B cell (primary cell): Measurements from ENCODE around the gene CHN1. TPM values are rescaled to one million over a fixed set of nuclear protein-coding genes. Genes with fewer than 3 reads are reported as not detected.

Experiments used
- ATAC-seq: fragments of 200-7000 bp; cut with Tn5 transposase; one replicate; pipeline ENCODE4 v1.10.0; 2021; ENCODE audit warnings: low read depth, mild to moderate bottlenecking, moderate number of reproducible peaks, moderate library complexity
- CTCF ChIA-PET: fragments of 350-600 bp; sonication (Branson Sonifier 250); formaldehyde crosslinking; loops from one replicate; lab custom pipeline; 2021; ENCODE audit warnings: antibody characterized with exemption, inconsistent platforms; lab: Charles Lee
- POLR2A ChIA-PET: fragments of 350-600 bp; sonication (Branson Sonifier 250); formaldehyde crosslinking; loops from one replicate; lab custom pipeline; 2021; ENCODE audit warnings: antibody characterized with exemption; lab: Charles Lee
- DNase-seq: peaks from one replicate; pipeline ENCODE4 v3.0.0; 2013
- H2AFZ ChIP-seq: 2 replicates; pipeline ENCODE4 v1.6.1; 2012; ENCODE audit warnings: mild to moderate bottlenecking, low read depth, low read length; ENCODE audit not compliant: insufficient read depth, poor library complexity, severe bottlenecking
- H3K27ac ChIP-seq, 2 donors: 1 replicate in 1 of 2; 2 replicates in 1 of 2; pipeline ENCODE4 v1.5.1; 2012 to 2013; ENCODE audit warnings: low read length in 2 of 2, mild to moderate bottlenecking in 2 of 2, moderate library complexity in 1 of 2
- H3K27me3 ChIP-seq, 4 experiments: fragments of 200-600 bp in 1 of 4; sonication (generic) in 1 of 4; replicated peaks in 1 of 4; 1 replicate in 2 of 4; 2 replicates in 2 of 4; pipeline versions ENCODE4 v1.6.1 to v1.7.0; 2013 to 2016; ENCODE audit warnings: low read length in 3 of 4, mild to moderate bottlenecking in 2 of 4, mixed read lengths in 1 of 4, moderate library complexity in 1 of 4; ENCODE audit not compliant: insufficient read depth in 4 of 4, control insufficient read depth in 3 of 4; ENCODE audit errors: control extremely low read depth in 1 of 4
- H3K36me3 ChIP-seq, 2 experiments: replicated peaks in 1 of 2; 1 replicate in 1 of 2; 2 replicates in 1 of 2; pipeline versions ENCODE4 v1.6.1 to v1.7.1; 2013; ENCODE audit warnings: low read length in 1 of 2; ENCODE audit not compliant: insufficient read depth in 2 of 2, control insufficient read depth in 1 of 2; ENCODE audit errors: control extremely low read depth in 1 of 2, extremely low read depth in 1 of 2
- H3K4me1 ChIP-seq, 2 donors: fragments of 200-600 bp in 1 of 2; sonication (generic) in 1 of 2; 1 replicate in 1 of 2; 2 replicates in 1 of 2; pipeline versions ENCODE4 v1.5.1 to v1.6.1; 2013 to 2017; ENCODE audit warnings: low read length in 2 of 2; ENCODE audit not compliant: control insufficient read depth in 2 of 2, insufficient read depth in 2 of 2
- H3K4me2 ChIP-seq: replicated peaks from 2 replicates; pipeline ENCODE3; 2012; ENCODE audit warnings: mild to moderate bottlenecking, low read depth, low read length; ENCODE audit not compliant: poor library complexity, severe bottlenecking
- H3K4me3 ChIP-seq, 5 experiments: fragments of 200-600 bp in 1 of 5; sonication (generic) in 1 of 5; 1 replicate in 3 of 5; 2 replicates in 2 of 5; pipeline versions ENCODE4 v1.5.1 to v1.7.0; 2011 to 2016; ENCODE audit warnings: low read length in 4 of 5, mild to moderate bottlenecking in 4 of 5, low read depth in 2 of 5, control low read depth in 1 of 5, moderate library complexity in 1 of 5; ENCODE audit not compliant: insufficient read depth in 1 of 5; ENCODE audit errors: control extremely low read depth in 1 of 5, extremely low read depth in 1 of 5
- H3K79me2 ChIP-seq: fragments of 200-600 bp; sonication (generic); one replicate; pipeline ENCODE4 v1.6.0; 2016; ENCODE audit warnings: low read length; ENCODE audit not compliant: control insufficient read depth, insufficient read depth
- H3K9ac ChIP-seq: fragments of 200-600 bp; sonication (generic); 2 replicates; pipeline ENCODE4 v1.6.1; 2017; ENCODE audit warnings: mild to moderate bottlenecking, low read length, moderate library complexity
- H3K9me3 ChIP-seq, 3 donors: one replicate each; pipeline versions ENCODE4 v1.6.1 to v1.7.1; 2013; ENCODE audit warnings: low read length in 2 of 3; ENCODE audit not compliant: control insufficient read depth in 2 of 3, insufficient read depth in 1 of 3; ENCODE audit errors: control extremely low read depth in 1 of 3
- H4K20me1 ChIP-seq: 2 replicates; pipeline ENCODE4 v1.6.0; 2012; ENCODE audit warnings: mild to moderate bottlenecking, low read length; ENCODE audit not compliant: insufficient read depth, control insufficient read depth, poor library complexity, severe bottlenecking
- H3K27ac Mint-ChIP-seq: one replicate; pipeline ENCODE4 v1.8.0; 2021; ENCODE audit warnings: mixed read lengths
- H3K27me3 Mint-ChIP-seq: one replicate; pipeline ENCODE4 v1.8.0; 2021; ENCODE audit warnings: mixed read lengths
- H3K4me1 Mint-ChIP-seq: one replicate; pipeline ENCODE4 v1.8.0; 2021; ENCODE audit warnings: mixed read lengths
- H3K4me3 Mint-ChIP-seq: one replicate; pipeline ENCODE4 v1.8.0; 2021; ENCODE audit warnings: mixed read lengths
- H3K9me3 Mint-ChIP-seq: one replicate; pipeline ENCODE4 v1.8.0; 2022; ENCODE audit warnings: mixed read lengths; ENCODE audit not compliant: insufficient read depth
- EZH2 ChIP-seq: IDR thresholded peaks from 2 replicates; pipeline ENCODE4 v1.6.1; 2012; ENCODE audit warnings: borderline replicate concordance, low read depth, mild to moderate bottlenecking, moderate library complexity, low read length; ENCODE audit not compliant: insufficient read depth, poor library complexity, severe bottlenecking
- WGBS: methylation state at CpG from one replicate; pipeline ENCODE4 v1.1.5; 2013; ENCODE audit warnings: missing lambda C conversion rate; ENCODE audit not compliant: insufficient coverage; 5-methylcytosine and 5-hydroxymethylcytosine counted together
- intact Hi-C: fragments of 100-400 bp; cut with micrococcal nuclease; formaldehyde crosslinking; loops from one replicate; pipeline ENCODE4 v1.10.0; 2022
- polyA plus RNA-seq: library from polyadenylated mRNA; depleted of rRNA; stranded (reverse); fragments of >200 nt; gene quantifications from 2 replicates; pipeline ENCODE4 v1.2.3, GENCODE V29; 2012
- total RNA-seq, 2 donors: library from RNA; stranded (reverse); fragments of 120-200 nt in 1 of 2; gene quantifications; 1 replicate in 1 of 2; 2 replicates in 1 of 2; pipeline versions ENCODE4 v1.2.3 to v1.2.4, GENCODE V29; 2013 to 2022
- TF ChIP-seq, protein P1 (sequence below): fragments of 200-600 bp; IDR thresholded peaks from one replicate; pipeline ENCODE4 v1.8.0; 2022; ENCODE audit warnings: antibody characterized with exemption, mild to moderate bottlenecking

The CHN1 gene
- total and polyA plus RNA-seq, 2 donors (not counting 1 experiment from before 2014, with no cell fraction given): 0.79 to 1.4 TPM

DNA sequence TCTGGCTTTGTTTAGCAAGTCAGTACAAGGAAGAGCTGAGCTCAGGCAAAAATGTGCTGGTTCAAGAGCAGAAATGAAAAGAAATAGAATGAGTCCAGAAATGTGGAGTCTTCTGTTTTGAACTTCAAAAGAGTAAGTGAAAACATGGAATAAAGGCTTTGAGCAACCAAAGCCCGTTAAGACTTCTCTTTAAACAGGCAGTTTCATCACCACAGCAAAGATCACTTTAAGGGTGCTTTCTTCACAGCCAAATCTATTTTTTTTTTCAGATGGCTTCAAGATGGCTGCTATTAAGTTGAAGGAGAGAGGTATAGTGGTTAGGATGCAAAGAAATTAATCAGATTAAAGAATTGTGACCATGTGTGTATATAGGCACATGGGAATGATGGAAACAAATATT is 238.9 kb downstream of the CHN1 start:
- Histone ChIP-seq H3K36me3 (no peaks in the 10 kb centered on the region), H3K79me2 (no peaks in the 10 kb centered on the region), H3K27me3 (peaks cover 0 to 24% (median 6%) of the 10 kb centered on the region in 4 experiments), H3K9ac (no peak overlapping the region), H4K20me1 (no peaks in the 10 kb centered on the region), H3K9me3 (peaks cover 0 to 2% (median 0%) of the 10 kb centered on the region in 3 donors), H3K4me1 (no peaks in the 10 kb centered on the region), H3K27ac (no peak overlapping the region), H2AFZ (no peak overlapping the region), H3K4me3 (no peak overlapping the region), H3K4me2 (no peak overlapping the region)
- no CpG with 5 or more reads among the region's 1 CpG for WGBS
- Mint-ChIP-seq H3K27me3 (peaks cover 23% of the 10 kb centered on the region), H3K27ac (no peak overlapping the region), H3K4me1 (peaks cover 5% of the 10 kb centered on the region), H3K4me3 (no peak overlapping the region), H3K9me3 (no peaks in the 10 kb centered on the region)
- ChIA-PET CTCF (interaction anchor here (1.8 kb wide), 1 partner anchor 66 kb away, joined by 3 read pairs; no protein-coding TSS in a partner anchor), POLR2A (no interaction called here)
- ATAC-seq: no peak
- no peak for DNase-seq
- no peak for TF ChIP-seq EZH2
- TF ChIP-seq, protein P1, sequence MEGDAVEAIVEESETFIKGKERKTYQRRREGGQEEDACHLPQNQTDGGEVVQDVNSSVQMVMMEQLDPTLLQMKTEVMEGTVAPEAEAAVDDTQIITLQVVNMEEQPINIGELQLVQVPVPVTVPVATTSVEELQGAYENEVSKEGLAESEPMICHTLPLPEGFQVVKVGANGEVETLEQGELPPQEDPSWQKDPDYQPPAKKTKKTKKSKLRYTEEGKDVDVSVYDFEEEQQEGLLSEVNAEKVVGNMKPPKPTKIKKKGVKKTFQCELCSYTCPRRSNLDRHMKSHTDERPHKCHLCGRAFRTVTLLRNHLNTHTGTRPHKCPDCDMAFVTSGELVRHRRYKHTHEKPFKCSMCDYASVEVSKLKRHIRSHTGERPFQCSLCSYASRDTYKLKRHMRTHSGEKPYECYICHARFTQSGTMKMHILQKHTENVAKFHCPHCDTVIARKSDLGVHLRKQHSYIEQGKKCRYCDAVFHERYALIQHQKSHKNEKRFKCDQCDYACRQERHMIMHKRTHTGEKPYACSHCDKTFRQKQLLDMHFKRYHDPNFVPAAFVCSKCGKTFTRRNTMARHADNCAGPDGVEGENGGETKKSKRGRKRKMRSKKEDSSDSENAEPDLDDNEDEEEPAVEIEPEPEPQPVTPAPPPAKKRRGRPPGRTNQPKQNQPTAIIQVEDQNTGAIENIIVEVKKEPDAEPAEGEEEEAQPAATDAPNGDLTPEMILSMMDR: no peak
- intact Hi-C loops: no loop called here

GRCh38 chr2:174765576-174765975 is 239.6 kb downstream of the CHN1 start:
- Mint-ChIP-seq H3K9me3 (no peaks in the 10 kb centered on the region), H3K4me3 (no peak overlapping the region), H3K4me1 (peaks cover 5% of the 10 kb centered on the region), H3K27me3 (peaks cover 24% of the 10 kb centered on the region), H3K27ac (no peak overlapping the region)
- TF ChIP-seq, protein P1: no peak
- TF ChIP-seq EZH2: no peak
- intact Hi-C loops: no loop called here
- ChIA-PET POLR2A (no interaction called here), CTCF (interaction anchor here (0.7 to 3.0 kb wide), 3 partner anchors 16 to 68 kb away, joined by 3 to 11 read pairs (median 3); no protein-coding TSS in a partner anchor)
- Histone ChIP-seq H3K9me3 (peaks cover 0 to 2% (median 0%) of the 10 kb centered on the region in 3 donors), H3K4me3 (no peak overlapping the region), H3K36me3 (no peaks in the 10 kb centered on the region), H3K27ac (no peak overlapping the region), H3K27me3 (peaks cover 0 to 24% (median 6%) of the 10 kb centered on the region in 4 experiments), H3K4me2 (no peak overlapping the region), H2AFZ (no peak overlapping the region), H4K20me1 (no peaks in the 10 kb centered on the region), H3K79me2 (no peaks in the 10 kb centered on the region), H3K4me1 (no peaks in the 10 kb centered on the region), H3K9ac (no peak overlapping the region)
- DNase-seq (no peak), ATAC-seq (no peak)
- no CpG with 5 or more reads among the region's 4 CpGs for WGBS
